K562 (cell line): Measurements from ENCODE around the gene ZNF814. TPM values are rescaled to one million over a fixed set of nuclear protein-coding genes. Genes with fewer than 3 reads are reported as not detected.
A peak's percentile ranks its signal among the peaks of the same experiment; 100 is the strongest.

Source experiments
- ATAC-seq: fragments of 200-7000 bp; cut with Tn5 transposase; 3 replicates; pipeline ENCODE4 v1.9.1; 2020; ENCODE audit warnings: moderate library complexity
- BruUV-seq: library from RNA; stranded (reverse); fragments of 400-500 nt; replicated peaks from 2 replicates; lab custom pipeline; 2021; lab: Mats Ljungman, UMichigan
- CTCF ChIA-PET: fragments of 300-600 bp; formaldehyde crosslinking; extraction: SDS; loops from one replicate; lab custom pipeline; 2021; ENCODE audit warnings: low intra/inter-chr PET ratio; lab: Yijun Ruan, JAX
- POLR2A ChIA-PET: fragments of 300-600, 350-650 bp; sonication (Branson Sonifier 250); formaldehyde crosslinking; extraction: SDS; loops from one replicate; lab custom pipeline; 2021; ENCODE audit warnings: antibody characterized with exemption, inconsistent platforms; lab: Yijun Ruan, JAX
- DNase-seq, 4 experiments: peaks; one replicate each; pipeline versions ENCODE4 v3.0.0 to v3.0.0-alpha.2; 2011 to 2018; ENCODE audit warnings: low spot score in 3 of 4, mixed read lengths in 3 of 4; ENCODE audit errors: extremely low read depth in 1 of 4
- FAIRE-seq: peaks from 2 replicates; lab custom pipeline; 2011; peaks lifted over from hg19 to GRCh38; lab: Jason Lieb, UNC
- H2AFZ ChIP-seq: 2 replicates; pipeline ENCODE4 v1.6.0; 2011; ENCODE audit warnings: low read depth, low read length, control low read depth, inconsistent platforms
- H3K27ac ChIP-seq: fragments of 200-600 bp; 3 replicates; pipeline ENCODE4 v1.8.0; 2011; ENCODE audit warnings: low read depth, mild to moderate bottlenecking, control low read depth, inconsistent platforms, low read length, moderate library complexity, mixed read lengths; ENCODE audit errors: extremely low read depth
- H3K27me3 ChIP-seq, 2 experiments: fragments of 300-600 bp in 1 of 2; 2 replicates in 1 of 2; 3 replicates in 1 of 2; pipeline versions ENCODE4 v1.6.0 to v1.8.0; 2011; ENCODE audit warnings: inconsistent platforms in 2 of 2, low read length in 2 of 2, mild to moderate bottlenecking in 1 of 2, mixed read lengths in 1 of 2, moderate library complexity in 1 of 2; ENCODE audit not compliant: control insufficient read depth in 2 of 2, insufficient read depth in 2 of 2
- H3K36me3 ChIP-seq: fragments of 300-600 bp; 3 replicates; pipeline ENCODE4 v1.8.0; 2011; ENCODE audit warnings: mild to moderate bottlenecking, low read length, inconsistent platforms; ENCODE audit not compliant: control insufficient read depth, insufficient read depth
- H3K4me1 ChIP-seq, 2 experiments: fragments of 200-600 bp in 1 of 2; replicated peaks in 1 of 2; 2 replicates in 1 of 2; 3 replicates in 1 of 2; pipeline versions ENCODE4 v1.5.1 to v1.8.0; 2011; ENCODE audit warnings: inconsistent platforms in 2 of 2, low read length in 2 of 2, mild to moderate bottlenecking in 1 of 2, mixed read lengths in 1 of 2, moderate library complexity in 1 of 2; ENCODE audit not compliant: control insufficient read depth in 2 of 2, insufficient read depth in 2 of 2
- H3K4me2 ChIP-seq: 2 replicates; pipeline ENCODE4 v1.6.1; 2011; ENCODE audit warnings: low read length, control low read depth, inconsistent platforms, mixed read lengths; ENCODE audit not compliant: insufficient read depth
- H3K4me3 ChIP-seq: fragments of 200-600 bp; sonication (generic), shearing (Covaris generic); 2 replicates; pipeline ENCODE4 v1.5.1; 2016; ENCODE audit warnings: control low read depth, inconsistent platforms
- H3K79me2 ChIP-seq: fragments of 200-600 bp; 3 replicates; pipeline ENCODE4 v1.8.0; 2011; ENCODE audit warnings: low read length, inconsistent platforms; ENCODE audit not compliant: control insufficient read depth, insufficient read depth
- H3K9ac ChIP-seq, 2 experiments: 2 replicates each; pipeline versions ENCODE4 v1.6.0 to v1.6.1; 2011; ENCODE audit warnings: low read depth in 2 of 2, low read length in 2 of 2, control low read depth in 1 of 2, inconsistent platforms in 1 of 2, mild to moderate bottlenecking in 1 of 2, mixed read lengths in 1 of 2; ENCODE audit not compliant: insufficient read depth in 1 of 2
- H3K9me1 ChIP-seq: one replicate; pipeline ENCODE4 v1.6.0; 2011; ENCODE audit warnings: inconsistent platforms, mild to moderate bottlenecking, low read length, moderate library complexity; ENCODE audit not compliant: control insufficient read depth, insufficient read depth
- H3K9me3 ChIP-seq: replicated peaks from 2 replicates; pipeline ENCODE4 v1.5.1; 2011; ENCODE audit warnings: low read depth, low read length, inconsistent platforms; ENCODE audit not compliant: control insufficient read depth, insufficient read depth
- H4K20me1 ChIP-seq: replicated peaks from 2 replicates; pipeline ENCODE4 v1.6.1; 2011; ENCODE audit warnings: low read length, inconsistent platforms, mixed read lengths; ENCODE audit not compliant: control insufficient read depth, insufficient read depth
- BCL6 ChIP-seq: fragments of 250-450 bp; sonication (Bioruptor Pico); IDR thresholded peaks from 2 replicates; pipeline ENCODE4 v1.4.0; 2020
- GTF2B ChIP-seq: IDR thresholded peaks from 2 replicates; pipeline ENCODE4 v1.6.1; 2011; ENCODE audit not compliant: insufficient read length; ENCODE audit errors: extremely low read depth
- HLTF ChIP-seq: fragments of 450-650 bp; IDR thresholded peaks from 2 replicates; pipeline ENCODE4 v1.6.1; 2016
- HNRNPL ChIP-seq: fragments of 200-400 bp; formaldehyde crosslinking; IDR thresholded peaks from 2 replicates; pipeline ENCODE4 v1.6.1; 2017; ENCODE audit warnings: low read depth, mild to moderate bottlenecking, low read length
- MLX ChIP-seq, 2 experiments: fragments of 450-650 bp in 1 of 2; sonication (generic) in 1 of 2; formaldehyde crosslinking; conservative IDR thresholded peaks; 2 replicates each; pipeline versions ENCODE4 v1.4.0 to v1.8.1; 2020 to 2022; ENCODE audit warnings: mild to moderate bottlenecking in 1 of 2, missing genetic modification reagents in 1 of 2
- MTA2 ChIP-seq: fragments of 450-650 bp; IDR thresholded peaks from 2 replicates; pipeline ENCODE4 v1.6.1; 2016; ENCODE audit warnings: low read depth
- PHB ChIP-seq: fragments of 250-450 bp; sonication (Bioruptor Pico); IDR thresholded peaks from 2 replicates; pipeline ENCODE4 v1.5.0; 2021
- PYGO2 ChIP-seq: fragments of 450-650 bp; IDR thresholded peaks from 2 replicates; pipeline ENCODE4 v1.6.1; 2016; ENCODE audit warnings: mild to moderate bottlenecking, missing genetic modification characterization, moderate library complexity, missing compliant biosample characterization
- RBM17 ChIP-seq: fragments of 200-400 bp; formaldehyde crosslinking; IDR thresholded peaks from 2 replicates; pipeline ENCODE4 v1.6.1; 2017; ENCODE audit warnings: low read depth, mild to moderate bottlenecking, low read length, borderline replicate concordance
- SAFB2 ChIP-seq: fragments of 200-400 bp; formaldehyde crosslinking; IDR thresholded peaks from 2 replicates; pipeline ENCODE4 v1.6.1; 2018; ENCODE audit warnings: borderline replicate concordance, low read length, low read depth, moderate library complexity; ENCODE audit not compliant: severe bottlenecking
- TAF15 ChIP-seq: fragments of 200-400 bp; formaldehyde crosslinking; IDR thresholded peaks from 2 replicates; pipeline ENCODE4 v1.6.1; 2017; ENCODE audit warnings: mild to moderate bottlenecking, low read depth, low read length, moderate library complexity
- USF2 ChIP-seq: sonication (generic); formaldehyde crosslinking; IDR thresholded peaks from 2 replicates; pipeline ENCODE4 v1.5.0; 2020; ENCODE audit warnings: missing genetic modification reagents
- XRCC4 ChIP-seq: IDR thresholded peaks from one replicate; pipeline ENCODE4 v1.6.1; 2011; ENCODE audit not compliant: insufficient read depth, insufficient read length; ENCODE audit errors: extremely low read depth
- WGBS: fragments of 100-300 bp; shearing (Covaris generic); methylation state at CpG from one replicate; pipeline ENCODE4 v1.1.6; 2016; ENCODE audit warnings: low coverage, mixed read lengths; ENCODE audit not compliant: insufficient coverage; ENCODE audit errors: missing lambda C conversion rate; 5-methylcytosine and 5-hydroxymethylcytosine counted together
- in situ Hi-C: fragments of 300-500 bp; cut with MboI; formaldehyde crosslinking; loops from 4 replicates; pipeline ENCODE4 v1.15.0; 2018; ENCODE audit warnings: inconsistent platforms, mixed read lengths
- intact Hi-C: fragments of 100-400 bp; cut with micrococcal nuclease; formaldehyde crosslinking; loops from 2 replicates; pipeline ENCODE4 v1.14.2; 2022
- polyA plus RNA-seq, 8 experiments: library from polyadenylated mRNA; depleted of rRNA in 4 of 8; stranded (reverse) in 5 of 8; unstranded in 3 of 8; fragments of >200 nt; fragmentation: Nextera tagmentation in 2 of 8; fragmentation: Illumina TruSeq in 1 of 8; extraction: Ambion mirVana in 2 of 8; extraction: Trizol in 1 of 8; gene quantifications; 2 replicates each; pipeline versions ENCODE4 v1.2.1 to v1.2.3, GENCODE V29; 2011 to 2014; ENCODE audit warnings: inconsistent platforms in 1 of 8, missing spikeins in 1 of 8
- total RNA-seq, 7 experiments: library from RNA; depleted of rRNA in 6 of 7; stranded (reverse); fragments of >200 nt in 6 of 7; fragmentation: Illumina TruSeq in 2 of 7; extraction: Trizol in 2 of 7; gene quantifications; 2 replicates each; pipeline versions ENCODE4 v1.2.1 to v1.2.3, GENCODE V29; 2011 to 2021; ENCODE audit warnings: low replicate concordance in 1 of 7

The ZNF814 gene
- total and polyA plus RNA-seq, 9 of the 15 experiments (the other 6 are each of a cell fraction or from before 2014, with no cell fraction given), result 0.42 to 3.5 (median 1.9) TPM

- H3K4me2 ChIP-seq, result peak overlapping the region; percentile 83; the same call in 1 of the 2 replicates
- 84% methylated on average over 5 of the region's 7 CpGs for WGBS
- H3K79me2 ChIP-seq, result peaks cover 55% of the 10 kb centered on the region
These were observed 70.5 kb downstream of the ZNF814 start for GRCh38 chr19:57818378-57818777.

GRCh38 chr19:57817976-57818375 lies 70.9 kb downstream of the ZNF814 start:
- WGBS, result 98% methylated on average over 14 of the region's 14 CpGs
- Histone ChIP-seq H3K27ac (no peak overlapping the region), H3K4me2 (no peak overlapping the region), H4K20me1 (no peaks in the 10 kb centered on the region), H2AFZ (no peak overlapping the region), H3K27me3 (no peaks in the 10 kb centered on the region), H3K9me1 (no peaks in the 10 kb centered on the region), H3K9ac (no peak overlapping the region), H3K36me3 (peaks cover 26% of the 10 kb centered on the region), H3K79me2 (peaks cover 54% of the 10 kb centered on the region), H3K4me3 (no peak overlapping the region), H3K4me1 (peaks cover 6 to 22% of the 10 kb centered on the region in 2 experiments; a peak in 4 of 5 replicates), H3K9me3 (no peaks in the 10 kb centered on the region)
- BruUV-seq, result no TSS peak
- POLR2A ChIA-PET, result no interaction called here
- ATAC-seq, result no peak
- no peak for FAIRE-seq
- no peak for DNase-seq
- intact Hi-C loops, result no loop called here
- in situ Hi-C loops, result no loop called here
- CTCF ChIA-PET, result no interaction called here
- no peak for TF ChIP-seq SAFB2
- no peak for TF ChIP-seq BCL6
- no peak for TF ChIP-seq HNRNPL
- no peak for TF ChIP-seq TAF15
- TF ChIP-seq PHB, result no peak
- no peak for TF ChIP-seq RBM17
- no peak for TF ChIP-seq GTF2B
- TF ChIP-seq PYGO2 (tag), result no peak
- TF ChIP-seq XRCC4, result no peak
- no peak for TF ChIP-seq MTA2
- no peak for TF ChIP-seq MLX (CRISPR knock-in tag; conservative IDR thresholded peaks at IDR 0.05)

More at GRCh38 chr19:57818378-57818777, 70.5 kb downstream of the ZNF814 start:
- Histone ChIP-seq H2AFZ (0 out of 2 replicates have a peak overlapping the region, but pooled peaks have one; percentile 25), H3K9me1 (no peaks in the 10 kb centered on the region), H3K9ac (no peak overlapping the region; a peak in 1 of 4 replicates), H3K36me3 (peaks cover 28% of the 10 kb centered on the region), H4K20me1 (no peaks in the 10 kb centered on the region), H3K27ac (no peak overlapping the region; the same call in 2 of the 3 replicates), H3K4me3 (no peak overlapping the region), H3K27me3 (no peaks in the 10 kb centered on the region), H3K4me1 (peaks cover 4 to 22% of the 10 kb centered on the region in 2 experiments; a peak in 3 of 5 replicates), H3K9me3 (no peaks in the 10 kb centered on the region)
- ATAC-seq (no peak), FAIRE-seq (peak; percentile 58), DNase-seq (peak in 1 of 4 experiments; percentile 27)
- POLR2A ChIA-PET, result interaction anchor here (0.9 to 1.6 kb wide), 2 partner anchors 31 to 32 kb away, joined by 3 to 9 read pairs; partner anchors contain the start of gene ZNF587
- intact Hi-C loops (no loop called here), in situ Hi-C loops (no loop called here)
- peak; percentile 9; the same call in 1 of the 2 replicates for TF ChIP-seq USF2 (CRISPR knock-in tag)
- no peak for TF ChIP-seq HLTF
- CTCF ChIA-PET, result no interaction called here
- BruUV-seq, result no TSS peak
